Measurements from ENCODE around the gene KNDC1. TPM values are rescaled to one million over a fixed set of nuclear protein-coding genes. Genes with fewer than 3 reads are reported as not detected.

Gene KNDC1
- total and polyA plus RNA-seq, 10 of the 15 experiments (the other 5 are each of a cell fraction or from before 2014, with no cell fraction given), result 0.03 to 0.11 (median 0.05) TPM; not detected in 7

DNA sequence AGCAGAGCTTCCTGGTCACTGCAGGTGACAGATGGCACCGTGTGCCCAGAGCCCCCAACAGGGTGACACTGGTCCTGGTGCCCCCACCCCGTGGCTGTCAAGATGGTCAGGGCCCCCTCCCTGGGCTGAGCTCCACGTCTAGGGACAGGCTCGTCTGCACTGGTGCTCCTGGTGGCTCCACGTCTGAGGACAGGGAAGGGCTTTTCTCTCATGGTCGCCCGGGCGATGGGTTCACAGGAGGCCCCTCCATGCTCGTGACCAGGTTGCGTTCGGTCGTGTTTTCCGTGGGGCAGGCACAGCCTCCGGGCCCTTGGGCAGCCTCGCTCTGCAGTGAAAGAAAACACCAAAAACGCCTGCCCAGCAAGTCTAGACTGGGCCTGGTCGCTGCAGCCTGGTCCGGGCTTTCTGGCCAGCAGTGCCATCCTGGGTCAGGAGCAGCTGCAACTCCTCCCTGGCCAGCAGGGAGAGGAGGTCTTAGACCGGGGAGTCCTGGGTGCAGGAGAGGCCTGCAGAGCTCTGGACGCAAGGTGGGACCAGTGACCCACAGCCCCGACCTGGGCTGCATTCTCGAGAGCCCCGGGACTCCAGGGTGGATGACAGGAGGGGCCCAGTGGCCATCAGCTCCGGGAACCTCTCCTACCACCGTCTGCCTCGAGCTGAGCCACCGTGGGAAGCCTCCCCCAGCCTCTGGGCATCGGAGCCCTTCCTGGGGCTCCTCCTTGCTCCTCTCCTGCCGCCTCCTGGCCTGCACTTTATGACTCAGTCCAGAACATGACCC, 42.1 kb downstream of the KNDC1 start:
- DNase-seq (ENCODE audit: low read depth, low spot score) (no peak), FAIRE-seq (no peak), ATAC-seq (no peak)
- Histone ChIP-seq H3K27me3 (replicated peaks in 1 of 2; ENCODE audit: control insufficient read depth in 2 of 2, insufficient read depth in 2 of 2, low read length in 1 of 2) (no peaks in the 10 kb centered on the region), H3K36me3 (ENCODE audit: control insufficient read depth in 2 of 2, insufficient read depth in 2 of 2, low read length in 1 of 2) (no peaks in the 10 kb centered on the region), H3K4me2 (ENCODE audit: control insufficient read depth, insufficient read depth) (no peak overlapping the region), H3K4me3 (no peak overlapping the region), H3K9me3 (replicated peaks; ENCODE audit: control insufficient read depth, insufficient read depth, low read length) (no peaks in the 10 kb centered on the region), H3K9ac (ENCODE audit: control insufficient read depth, insufficient read depth, low read length) (no peak overlapping the region), H2AFZ (ENCODE audit: control insufficient read depth, low read depth, low read length) (no peak overlapping the region), H3K4me1 (ENCODE audit: control insufficient read depth, insufficient read depth, low read length) (no peaks in the 10 kb centered on the region), H3K27ac (ENCODE audit: control insufficient read depth, insufficient read depth) (no peak overlapping the region), H4K20me1 (ENCODE audit: control insufficient read depth, insufficient read depth) (no peaks in the 10 kb centered on the region), H3K79me2 (ENCODE audit: control insufficient read depth, insufficient read depth, low read length) (no peaks in the 10 kb centered on the region)
- ChIA-PET SMC1A (ENCODE audit: uncharacterized antibody, unreplicated experiment) (no interaction called here), RAD21 (ENCODE audit: unreplicated experiment) (no interaction called here), POLR2A (no interaction called here), CTCF (no interaction called here)
- BruUV-seq (replicated peaks), result no TSS peak
- in situ Hi-C loops (cut with MboI) (no loop called here), intact Hi-C loops (cut with micrococcal nuclease; ENCODE audit: unreplicated experiment) (no loop called here)
- WGBS (ENCODE audit: insufficient coverage, insufficient replicate concordance, low lambda C conversion rate, missing lambda C conversion rate), result 34% methylated on average over 28 of the region's 29 CpGs
- no peak for TF ChIP-seq CREB1 (IDR thresholded peaks at IDR 0.05; ENCODE audit: low read depth)
- TF ChIP-seq, protein P1, sequence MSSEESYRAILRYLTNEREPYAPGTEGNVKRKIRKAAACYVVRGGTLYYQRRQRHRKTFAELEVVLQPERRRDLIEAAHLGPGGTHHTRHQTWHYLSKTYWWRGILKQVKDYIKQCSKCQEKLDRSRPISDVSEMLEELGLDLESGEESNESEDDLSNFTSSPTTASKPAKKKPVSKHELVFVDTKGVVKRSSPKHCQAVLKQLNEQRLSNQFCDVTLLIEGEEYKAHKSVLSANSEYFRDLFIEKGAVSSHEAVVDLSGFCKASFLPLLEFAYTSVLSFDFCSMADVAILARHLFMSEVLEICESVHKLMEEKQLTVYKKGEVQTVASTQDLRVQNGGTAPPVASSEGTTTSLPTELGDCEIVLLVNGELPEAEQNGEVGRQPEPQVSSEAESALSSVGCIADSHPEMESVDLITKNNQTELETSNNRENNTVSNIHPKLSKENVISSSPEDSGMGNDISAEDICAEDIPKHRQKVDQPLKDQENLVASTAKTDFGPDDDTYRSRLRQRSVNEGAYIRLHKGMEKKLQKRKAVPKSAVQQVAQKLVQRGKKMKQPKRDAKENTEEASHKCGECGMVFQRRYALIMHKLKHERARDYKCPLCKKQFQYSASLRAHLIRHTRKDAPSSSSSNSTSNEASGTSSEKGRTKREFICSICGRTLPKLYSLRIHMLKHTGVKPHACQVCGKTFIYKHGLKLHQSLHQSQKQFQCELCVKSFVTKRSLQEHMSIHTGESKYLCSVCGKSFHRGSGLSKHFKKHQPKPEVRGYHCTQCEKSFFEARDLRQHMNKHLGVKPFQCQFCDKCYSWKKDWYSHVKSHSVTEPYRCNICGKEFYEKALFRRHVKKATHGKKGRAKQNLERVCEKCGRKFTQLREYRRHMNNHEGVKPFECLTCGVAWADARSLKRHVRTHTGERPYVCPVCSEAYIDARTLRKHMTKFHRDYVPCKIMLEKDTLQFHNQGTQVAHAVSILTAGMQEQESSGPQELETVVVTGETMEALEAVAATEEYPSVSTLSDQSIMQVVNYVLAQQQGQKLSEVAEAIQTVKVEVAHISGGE (CRISPR knock-in tag; IDR thresholded peaks at IDR 0.05), result no peak
- TF ChIP-seq MEF2B (IDR thresholded peaks at IDR 0.05; ENCODE audit: partially characterized antibody, poor library complexity, severe bottlenecking), result no peak
- TF ChIP-seq CEBPZ (IDR thresholded peaks at IDR 0.05; ENCODE audit: low read depth, low read length), result no peak
- no peak for TF ChIP-seq ZNF592 (IDR thresholded peaks at IDR 0.05)
- no peak for TF ChIP-seq CBX5 (IDR thresholded peaks at IDR 0.05; ENCODE audit: low read depth)
- TF ChIP-seq, protein P2, sequence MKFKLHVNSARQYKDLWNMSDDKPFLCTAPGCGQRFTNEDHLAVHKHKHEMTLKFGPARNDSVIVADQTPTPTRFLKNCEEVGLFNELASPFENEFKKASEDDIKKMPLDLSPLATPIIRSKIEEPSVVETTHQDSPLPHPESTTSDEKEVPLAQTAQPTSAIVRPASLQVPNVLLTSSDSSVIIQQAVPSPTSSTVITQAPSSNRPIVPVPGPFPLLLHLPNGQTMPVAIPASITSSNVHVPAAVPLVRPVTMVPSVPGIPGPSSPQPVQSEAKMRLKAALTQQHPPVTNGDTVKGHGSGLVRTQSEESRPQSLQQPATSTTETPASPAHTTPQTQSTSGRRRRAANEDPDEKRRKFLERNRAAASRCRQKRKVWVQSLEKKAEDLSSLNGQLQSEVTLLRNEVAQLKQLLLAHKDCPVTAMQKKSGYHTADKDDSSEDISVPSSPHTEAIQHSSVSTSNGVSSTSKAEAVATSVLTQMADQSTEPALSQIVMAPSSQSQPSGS (IDR thresholded peaks at IDR 0.05; ENCODE audit: low read length), result no peak
